ENCODE results near the gene DGKZ.
"Not testable (repeated sequence)": the region's sequence is repeated elsewhere in the genome, so short reads cannot be mapped to it uniquely, and the experiment has no call there.

DGKZ gene

DNA sequence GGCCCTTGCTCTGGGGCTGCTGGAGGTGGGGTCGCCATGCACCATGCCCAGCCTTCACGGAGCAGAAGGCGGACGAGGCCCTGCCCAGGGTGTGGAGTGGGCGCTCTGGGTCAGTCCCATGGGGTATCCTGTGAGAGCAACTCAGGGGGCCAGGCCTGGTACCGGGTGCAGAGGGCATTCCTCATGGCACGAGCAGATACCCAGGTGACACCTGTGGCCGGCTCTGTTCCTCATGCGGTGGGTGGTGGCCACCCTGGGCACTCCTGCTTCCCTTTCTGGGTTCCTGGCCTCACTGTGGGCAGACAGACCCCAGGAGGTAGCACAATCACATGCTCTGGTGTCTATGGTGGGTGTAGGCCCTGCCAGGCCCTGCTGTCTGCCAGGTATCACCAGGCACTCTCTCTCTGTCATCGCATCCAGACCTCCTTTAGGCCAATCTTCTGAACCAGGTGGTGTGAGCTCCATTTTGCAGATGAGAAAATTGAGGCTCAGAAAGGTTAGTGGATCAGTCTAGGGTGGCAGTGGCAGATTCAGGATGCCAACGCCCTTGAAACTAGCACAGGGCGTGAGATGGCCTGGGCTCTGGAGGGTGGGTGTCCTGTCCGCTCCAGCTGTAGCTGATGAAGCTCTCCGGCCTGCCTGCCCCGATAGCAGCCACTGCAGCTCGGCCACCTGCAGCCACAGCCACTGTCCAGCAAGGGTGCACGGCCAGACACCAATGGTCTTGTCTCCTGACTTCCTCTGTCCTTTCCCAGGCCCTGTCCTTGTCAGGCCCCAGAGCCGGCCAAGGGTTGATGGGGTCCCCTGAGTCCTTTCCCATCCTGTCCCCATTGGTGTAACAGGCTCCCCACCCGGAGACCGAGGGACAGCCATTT, 15.1 kb downstream of the DGKZ start:
- peak overlapping the region; percentile 54; the same call in 1 of the 2 replicates for H3K4me3 ChIP-seq (ENCODE audit: low read length)
- no peak for TF ChIP-seq ZNF274 (IDR thresholded peaks at IDR 0.05; ENCODE audit: low read depth, low read length)

GRCh38 chr11:46363031-46363407, 15.8 kb downstream of the DGKZ start:
- no peak for TF ChIP-seq ZNF274 (IDR thresholded peaks at IDR 0.05; ENCODE audit: low read depth, low read length)
- H3K4me3 ChIP-seq (ENCODE audit: low read length): no peak overlapping the region

- H3K4me3 ChIP-seq (ENCODE audit: low read length): no peak overlapping the region
- no peak for TF ChIP-seq ZNF274 (IDR thresholded peaks at IDR 0.05; ENCODE audit: low read depth, low read length)
Observed at GRCh38 chr11:46363455-46364005, 16.3 kb downstream of the DGKZ start.

DNA sequence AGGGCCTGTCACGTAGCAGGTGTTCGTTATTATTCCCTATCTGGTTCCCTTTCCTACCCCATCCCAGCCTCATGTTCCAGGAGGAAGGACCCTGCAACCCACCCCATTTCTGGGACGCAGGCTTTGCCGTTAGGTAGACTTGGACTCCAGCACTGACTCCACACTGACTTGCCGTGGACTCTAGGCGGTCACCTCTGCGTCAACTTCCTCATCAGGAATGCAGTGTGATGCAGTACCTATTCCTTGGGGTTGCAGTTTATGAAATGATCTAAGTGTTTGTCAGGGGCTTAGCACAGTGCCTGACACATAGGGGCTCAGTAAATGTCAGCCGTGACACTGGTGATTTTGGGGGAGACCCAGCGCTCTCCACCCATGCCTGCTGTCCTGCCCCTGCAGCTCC, 16.8 kb downstream of the DGKZ start:
- no peak overlapping the region for H3K4me3 ChIP-seq (ENCODE audit: low read length)

DNA sequence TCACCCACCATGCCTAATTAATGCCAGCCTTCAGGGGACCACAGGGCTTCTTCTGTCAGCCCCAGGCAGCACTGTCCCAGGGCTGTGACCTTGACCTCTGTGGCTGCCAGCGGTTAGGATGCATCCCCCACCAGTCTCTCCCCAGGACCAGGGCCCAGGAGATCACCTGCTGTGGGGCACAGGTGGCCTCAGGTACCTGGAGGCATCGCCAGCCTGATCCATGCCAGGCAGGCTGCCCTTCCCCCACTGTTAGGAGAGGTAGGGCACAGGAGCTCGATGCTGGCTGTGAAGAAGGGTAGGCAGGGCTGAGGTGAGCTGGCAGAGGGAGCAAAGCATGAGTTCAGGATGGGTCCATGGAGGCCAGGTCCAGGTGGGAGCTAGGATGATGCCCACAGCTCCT, 17.5 kb downstream of the DGKZ start:
- no peak for TF ChIP-seq ZNF274 (IDR thresholded peaks at IDR 0.05; ENCODE audit: low read depth, low read length)
- H3K4me3 ChIP-seq (ENCODE audit: low read length): no peak overlapping the region

More for the DNA sequence above, 16.8 kb downstream of the DGKZ start:
- TF ChIP-seq ZNF274 (IDR thresholded peaks at IDR 0.05; ENCODE audit: low read depth, low read length): no peak

GRCh38 chr11:46366260-46366659, 19.0 kb downstream of the DGKZ start:
- no peak for TF ChIP-seq ZNF274 (IDR thresholded peaks at IDR 0.05; ENCODE audit: low read depth, low read length)

GRCh38 chr11:46366661-46367161, 19.4 kb downstream of the DGKZ start:
- TF ChIP-seq ZNF274 (IDR thresholded peaks at IDR 0.05; ENCODE audit: low read depth, low read length): no peak
- H3K4me3 ChIP-seq (ENCODE audit: low read length): no peak overlapping the region

More at GRCh38 chr11:46366260-46366659, 19.0 kb downstream of the DGKZ start:
- H3K4me3 ChIP-seq (ENCODE audit: low read length): no peak overlapping the region

DNA sequence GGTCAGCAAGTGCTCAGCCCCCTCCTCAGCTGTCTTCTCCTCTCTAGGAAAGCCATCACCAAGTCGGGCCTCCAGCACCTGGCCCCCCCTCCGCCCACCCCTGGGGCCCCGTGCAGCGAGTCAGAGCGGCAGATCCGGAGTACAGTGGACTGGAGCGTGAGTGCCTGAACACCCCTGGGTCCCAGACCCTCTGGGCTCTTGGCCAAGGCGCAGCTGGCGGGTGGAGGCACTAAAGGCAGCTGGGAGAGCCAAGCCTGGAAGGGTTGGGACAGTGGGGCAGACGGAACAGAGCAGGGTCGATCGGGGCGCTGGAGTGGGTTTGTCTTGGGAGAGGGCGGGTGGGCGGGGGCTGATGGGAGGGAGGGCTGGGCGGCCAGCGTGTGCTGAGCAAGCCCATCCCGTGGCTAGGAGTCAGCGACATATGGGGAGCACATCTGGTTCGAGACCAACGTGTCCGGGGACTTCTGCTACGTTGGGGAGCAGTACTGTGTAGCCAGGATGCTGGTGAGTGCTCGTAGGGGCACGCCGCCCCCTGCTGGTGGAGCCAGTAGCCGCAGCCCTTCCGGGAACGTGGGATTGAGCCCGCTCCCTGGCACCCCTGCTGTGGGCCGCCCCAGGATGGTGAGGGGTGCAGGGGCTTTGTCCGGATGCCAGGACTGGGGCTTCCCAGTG, 20.1 kb downstream of the DGKZ start:
- TF ChIP-seq ZNF274 (IDR thresholded peaks at IDR 0.05; ENCODE audit: low read depth, low read length): no peak
- H3K4me3 ChIP-seq (ENCODE audit: low read length): no peak overlapping the region

- no peak for TF ChIP-seq ZNF274 (IDR thresholded peaks at IDR 0.05; ENCODE audit: low read depth, low read length)
- H3K4me3 ChIP-seq (ENCODE audit: low read length): no peak overlapping the region
Observed at GRCh38 chr11:46367916-46368267, 20.6 kb downstream of the DGKZ start.

DNA sequence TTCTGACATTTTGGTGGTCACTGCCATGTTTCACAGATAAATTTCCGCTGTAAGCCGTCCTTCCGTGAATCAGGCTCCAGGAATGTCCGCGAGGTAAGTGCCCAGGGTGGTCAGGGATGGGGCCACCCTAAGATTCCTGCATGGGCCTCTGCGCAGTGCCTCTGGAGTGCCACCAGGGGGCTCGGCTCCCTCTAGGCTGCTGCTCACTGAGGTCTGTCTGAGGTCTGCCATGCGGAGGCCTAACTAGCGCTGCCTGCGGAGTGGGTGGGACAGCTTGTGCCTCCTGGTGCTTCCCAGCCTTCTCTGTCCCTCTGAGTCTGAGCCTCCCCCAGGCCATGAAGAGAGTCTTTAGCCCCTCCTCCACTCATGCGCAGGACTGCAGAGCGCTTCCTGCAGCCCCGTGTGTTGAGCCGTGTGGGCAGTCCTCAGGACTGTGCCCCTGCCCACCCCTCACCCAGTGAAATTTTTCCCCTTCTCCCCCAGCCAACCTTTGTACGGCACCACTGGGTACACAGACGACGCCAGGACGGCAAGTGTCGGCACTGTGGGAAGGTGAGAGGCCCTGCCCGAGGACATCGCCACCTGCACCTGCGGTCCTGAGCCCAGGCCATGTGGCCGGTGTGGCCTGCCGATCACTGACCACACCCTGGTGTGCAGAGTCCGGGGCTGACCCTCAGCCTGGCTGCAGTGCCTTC, 22.3 kb downstream of the DGKZ start:
- H3K4me3 ChIP-seq (ENCODE audit: low read length): no peak overlapping the region
- TF ChIP-seq ZNF274 (IDR thresholded peaks at IDR 0.05; ENCODE audit: low read depth, low read length): no peak

DNA sequence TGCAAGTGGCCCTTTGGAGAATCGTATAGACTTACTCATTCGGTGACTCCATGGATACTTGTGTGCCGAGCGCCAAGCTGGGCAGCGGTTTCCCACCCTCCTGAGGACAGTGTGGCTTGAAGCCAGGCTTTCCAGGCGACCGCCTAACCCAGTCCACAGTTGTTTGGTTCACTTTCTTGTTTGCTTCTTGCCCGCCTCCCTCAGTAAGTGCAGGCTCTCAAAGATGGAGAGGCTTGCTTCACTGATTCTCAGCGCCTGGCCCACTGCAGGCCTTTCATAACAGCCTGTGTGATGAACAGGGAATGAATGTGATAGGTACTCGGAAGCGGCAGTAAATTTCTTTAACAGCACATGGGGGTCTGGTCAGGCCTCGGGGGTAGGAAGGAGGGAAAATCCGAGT, 23.0 kb downstream of the DGKZ start:
- H3K4me3 ChIP-seq (ENCODE audit: low read length): no peak overlapping the region
- no peak for TF ChIP-seq ZNF274 (IDR thresholded peaks at IDR 0.05; ENCODE audit: low read depth, low read length)

DNA sequence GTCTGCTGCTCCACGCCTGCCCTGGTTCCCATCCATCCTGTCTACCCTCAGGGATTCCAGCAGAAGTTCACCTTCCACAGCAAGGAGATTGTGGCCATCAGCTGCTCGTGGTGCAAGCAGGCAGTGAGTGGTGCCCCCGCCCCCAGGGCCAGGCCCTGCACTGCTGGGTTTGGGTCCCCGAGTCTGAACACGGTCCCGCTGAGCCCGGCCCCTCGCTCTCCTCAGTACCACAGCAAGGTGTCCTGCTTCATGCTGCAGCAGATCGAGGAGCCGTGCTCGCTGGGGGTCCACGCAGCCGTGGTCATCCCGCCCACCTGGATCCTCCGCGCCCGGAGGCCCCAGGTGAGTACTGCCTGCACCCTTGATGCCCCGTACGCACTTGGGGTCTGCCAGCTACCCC, 24.0 kb downstream of the DGKZ start:
- H3K4me3 ChIP-seq (ENCODE audit: low read length): not testable (repeated sequence)

GRCh38 chr11:46372086-46372485, 24.8 kb downstream of the DGKZ start:
- no peak for TF ChIP-seq ZNF274 (IDR thresholded peaks at IDR 0.05; ENCODE audit: low read depth, low read length)

GRCh38 chr11:46372501-46372900, 25.2 kb downstream of the DGKZ start:
- not testable (repeated sequence) for H3K4me3 ChIP-seq (ENCODE audit: low read length)

More at GRCh38 chr11:46372086-46372485, 24.8 kb downstream of the DGKZ start:
- no peak overlapping the region for H3K4me3 ChIP-seq (ENCODE audit: low read length)
